NCI-H524 treated with DMSO at 0.1 percent for 48 hours (cell line): ENCODE measurements around the gene PACS2.

ENCODE experiments used
- DNase-seq: peaks from one replicate; lab custom pipeline; 2025; lab: John Stamatoyannopoulos, UW

The PACS2 gene

GRCh38 chr14:105388110-105388951 lies 73.8 kb downstream of the PACS2 start:
- no peak for DNase-seq

DNA sequence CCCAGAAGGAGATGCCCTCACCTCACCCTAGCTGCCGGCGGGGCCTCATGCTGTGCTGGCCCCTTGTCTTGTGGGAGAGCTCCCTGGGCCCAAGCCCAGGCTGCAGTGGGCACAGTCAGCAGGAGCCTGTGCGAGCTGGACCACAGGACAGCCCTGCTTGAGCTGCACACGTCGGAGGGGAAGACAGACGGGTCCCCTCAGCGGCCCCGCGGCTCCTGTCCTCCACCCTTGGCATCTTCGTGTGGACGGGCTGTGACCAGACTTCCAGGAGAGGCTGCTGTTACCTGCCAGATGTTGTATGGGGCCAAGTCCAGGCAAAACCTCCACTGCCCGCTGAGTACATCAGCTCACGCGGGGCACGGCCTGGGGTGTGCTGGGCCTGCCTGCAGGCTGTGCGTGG lies 74.4 kb downstream of the PACS2 start:
- DNase-seq, result no peak

DNA sequence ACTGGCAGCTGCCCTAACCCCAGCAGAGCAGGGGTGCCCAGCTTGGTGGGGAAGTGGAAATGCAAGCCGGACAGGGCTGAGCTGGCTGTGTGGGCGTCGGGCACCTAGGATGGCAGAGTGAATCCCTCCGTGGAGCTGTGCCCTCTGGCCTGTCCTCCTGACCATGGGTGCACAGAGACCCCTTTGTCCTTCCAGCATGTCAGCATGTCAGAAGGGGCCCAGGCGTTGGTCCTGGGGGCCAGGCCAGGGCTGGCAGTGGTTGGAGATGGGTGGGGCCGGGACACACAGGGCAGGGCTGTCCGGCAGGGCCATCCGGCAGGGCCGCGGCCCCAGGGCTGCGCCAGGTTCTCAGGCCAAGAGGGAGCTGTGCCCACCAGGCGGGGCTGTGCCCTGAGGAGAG lies 75.0 kb downstream of the PACS2 start:
- DNase-seq, result no peak

GRCh38 chr14:105389976-105390848 lies 75.7 kb downstream of the PACS2 start:
- DNase-seq, result no peak

DNA sequence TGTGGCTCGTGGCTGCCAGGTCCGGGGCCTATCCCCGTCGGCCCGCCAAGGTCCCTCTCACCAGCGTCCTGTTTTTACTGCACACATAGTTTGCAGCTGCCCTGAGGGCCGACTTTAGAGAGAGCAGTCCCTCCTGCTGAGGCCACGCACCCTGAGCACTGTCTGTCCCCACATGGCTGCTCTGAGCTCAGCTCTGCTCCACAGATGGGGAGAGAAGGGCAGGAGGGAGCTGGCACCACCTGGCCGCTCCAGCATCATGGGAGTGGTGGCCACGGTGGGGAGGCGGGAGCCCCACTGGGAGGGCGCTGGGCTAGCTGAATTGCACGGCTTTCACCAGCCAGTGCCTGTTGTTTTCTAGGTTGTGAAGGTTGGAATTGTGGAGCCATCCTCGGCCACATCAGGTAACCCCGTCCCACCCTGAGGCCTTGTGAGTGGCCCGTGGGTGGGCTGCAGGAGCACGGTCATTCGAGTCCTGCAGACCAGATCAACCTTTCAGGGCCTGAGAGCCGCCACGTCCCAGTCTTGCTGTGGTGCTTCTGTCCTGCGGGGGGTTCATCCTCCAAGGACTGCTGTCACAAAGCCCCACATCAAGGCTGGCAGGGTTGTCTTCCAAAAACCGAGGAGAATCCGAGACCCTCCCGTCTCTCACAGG lies 76.4 kb downstream of the PACS2 start:
- DNase-seq, result no peak

- DNase-seq, result no peak
Observed at GRCh38 chr14:105391541-105391940, 77.0 kb downstream of the PACS2 start.

DNA sequence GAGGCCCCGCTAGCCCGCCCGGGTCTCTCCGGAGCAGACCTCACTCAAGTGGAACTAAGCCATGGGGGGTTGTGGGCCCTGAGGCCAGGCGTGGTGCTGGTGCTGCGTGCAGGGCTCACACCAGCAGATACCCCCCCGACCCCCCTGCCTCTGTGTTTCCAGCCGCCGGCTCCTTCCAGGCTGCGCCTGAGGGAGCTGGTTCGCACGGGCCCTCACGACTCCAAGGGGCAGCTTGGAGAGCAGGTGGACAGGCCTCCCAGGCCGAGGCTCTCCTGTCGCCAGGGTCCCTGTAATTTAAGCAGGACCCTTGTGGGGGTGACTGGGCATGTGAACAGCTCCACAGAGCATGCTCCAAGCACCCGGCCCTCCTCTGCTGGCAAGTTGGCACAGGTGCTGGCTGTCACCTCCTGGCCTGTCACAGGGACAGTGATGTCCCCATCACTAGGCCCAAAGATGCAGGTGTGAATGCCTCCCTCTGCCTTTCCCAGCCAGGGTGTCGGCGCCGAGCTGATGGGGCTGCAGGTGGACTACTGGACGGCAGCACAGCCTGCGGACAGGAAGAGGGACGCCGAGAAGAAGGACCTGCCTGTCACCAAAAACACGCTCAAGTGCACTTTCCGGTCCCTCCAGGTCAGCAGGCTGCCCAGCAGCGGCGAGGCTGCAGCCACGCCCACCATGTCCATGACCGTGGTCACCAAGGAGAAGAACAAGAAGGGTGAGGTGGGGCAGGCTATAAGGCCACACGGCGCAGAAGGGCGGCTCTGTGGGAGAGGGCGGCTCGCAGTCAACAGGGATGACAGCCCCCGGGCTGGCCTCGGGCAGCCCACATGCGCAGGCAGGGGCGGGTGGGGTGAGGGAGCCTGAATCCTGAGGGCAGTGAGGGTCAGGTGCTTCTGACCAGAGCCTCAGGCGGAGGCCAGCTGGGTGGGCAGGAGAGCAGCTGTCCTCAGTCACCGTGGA lies 77.9 kb downstream of the PACS2 start:
- DNase-seq, result no peak

GRCh38 chr14:105393151-105393550 lies 78.6 kb downstream of the PACS2 start:
- DNase-seq, result no peak

GRCh38 chr14:105394714-105395537 lies 80.4 kb downstream of the PACS2 start:
- DNase-seq, result no peak

GRCh38 chr14:105395538-105395854 lies 80.9 kb downstream of the PACS2 start:
- no peak for DNase-seq

DNA sequence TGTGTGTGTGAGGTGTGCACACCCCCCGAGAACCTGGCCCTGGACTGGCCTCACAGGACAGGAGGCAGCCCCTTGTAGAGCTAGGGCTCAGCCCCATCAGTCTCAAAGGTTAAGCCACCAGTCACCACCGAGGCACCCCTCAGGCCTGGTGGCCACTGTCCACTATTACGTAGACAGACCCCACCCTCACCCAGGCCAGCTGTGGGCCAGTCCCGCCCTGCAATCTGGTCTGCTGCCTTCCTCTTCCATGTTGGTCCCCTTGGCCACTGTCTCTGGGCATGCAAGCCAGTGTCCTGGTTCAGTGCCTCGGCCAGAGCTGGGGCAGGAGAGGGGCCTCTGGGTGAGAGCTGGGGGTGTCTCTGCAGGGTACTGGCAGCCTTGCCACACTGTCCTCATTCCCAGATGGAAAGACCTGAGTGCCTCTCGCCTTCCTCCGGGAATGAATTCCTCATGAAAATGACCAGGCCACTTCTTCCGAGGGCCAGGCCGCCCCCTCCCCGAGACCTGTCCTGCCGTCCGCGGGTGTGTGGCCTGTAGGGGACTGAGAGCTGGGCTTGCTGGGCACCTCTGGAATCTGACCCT lies 82.9 kb downstream of the PACS2 start:
- DNase-seq, result no peak

DNA sequence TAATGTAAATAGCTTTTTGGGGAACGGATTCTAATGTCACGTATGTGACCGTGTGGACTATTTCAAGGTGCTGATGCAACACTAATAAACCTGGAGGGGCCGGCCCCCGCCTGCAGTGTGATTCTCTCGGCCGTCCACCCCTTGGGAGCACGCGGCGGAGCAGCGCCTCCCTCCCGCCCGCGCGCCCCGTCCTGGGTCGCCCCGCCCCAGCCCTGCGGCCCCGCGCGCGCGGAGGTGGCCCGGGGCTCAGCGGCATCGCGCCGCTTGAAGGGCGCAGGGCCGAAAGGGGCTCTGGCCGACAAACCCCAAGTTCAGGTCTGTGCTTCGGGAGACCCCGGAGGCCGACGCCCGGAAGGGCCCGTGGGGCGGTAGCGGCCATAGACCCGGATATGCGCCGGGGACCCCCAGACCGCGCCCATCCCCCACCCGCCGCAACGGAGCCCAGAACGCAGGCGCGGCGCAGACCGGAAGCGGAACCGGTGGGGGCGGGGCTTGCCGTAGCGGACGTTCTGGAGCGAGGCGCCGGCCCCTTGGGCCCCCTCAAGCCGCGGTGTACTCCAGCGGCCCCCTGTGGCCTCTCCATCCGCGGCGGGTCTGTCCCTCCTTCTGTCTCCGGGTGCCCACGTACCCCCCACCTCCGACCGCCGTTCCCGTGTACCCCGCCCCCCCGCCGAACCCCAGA lies 83.6 kb downstream of the PACS2 start, which contains the start of gene TEX22:
Gene TEX22, plus strand, starts transcription at position 495 of the 682 bp plus-strand sequence. CDS start 803 bp downstream, outside the sequence.
- DNase-seq, result peak; percentile 68

- DNase-seq, result no peak
Observed at GRCh38 chr14:105398726-105399465, 84.3 kb downstream of the PACS2 start.

- DNase-seq, result no peak
Observed at GRCh38 chr14:105399466-105399775, 84.9 kb downstream of the PACS2 start.

DNA sequence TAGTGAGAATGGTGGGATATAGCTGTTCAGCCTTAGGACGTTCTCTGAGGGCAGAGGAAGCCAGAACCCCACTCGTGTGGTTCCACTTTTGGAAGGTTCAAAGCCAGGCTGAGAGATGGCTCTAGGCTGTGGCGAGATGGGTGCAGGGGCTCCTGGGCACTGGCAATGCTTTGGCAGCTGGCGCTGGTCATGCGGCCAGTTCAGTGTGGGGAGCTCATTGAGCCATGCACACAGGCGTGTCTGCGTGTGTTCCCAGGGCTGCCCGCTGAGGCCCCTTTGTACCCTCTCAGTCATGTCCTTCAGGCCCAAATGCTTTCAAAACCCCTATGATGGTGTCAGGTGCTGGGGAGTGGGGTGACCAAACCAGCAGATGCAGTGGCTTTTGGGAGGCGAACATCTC lies 85.5 kb downstream of the PACS2 start:
- DNase-seq, result no peak

- no peak for DNase-seq
Observed at GRCh38 chr14:105401699-105402098, 87.2 kb downstream of the PACS2 start.

GRCh38 chr14:105408592-105408991 lies 94.0 kb downstream of the PACS2 start:
- DNase-seq, result no peak

DNA sequence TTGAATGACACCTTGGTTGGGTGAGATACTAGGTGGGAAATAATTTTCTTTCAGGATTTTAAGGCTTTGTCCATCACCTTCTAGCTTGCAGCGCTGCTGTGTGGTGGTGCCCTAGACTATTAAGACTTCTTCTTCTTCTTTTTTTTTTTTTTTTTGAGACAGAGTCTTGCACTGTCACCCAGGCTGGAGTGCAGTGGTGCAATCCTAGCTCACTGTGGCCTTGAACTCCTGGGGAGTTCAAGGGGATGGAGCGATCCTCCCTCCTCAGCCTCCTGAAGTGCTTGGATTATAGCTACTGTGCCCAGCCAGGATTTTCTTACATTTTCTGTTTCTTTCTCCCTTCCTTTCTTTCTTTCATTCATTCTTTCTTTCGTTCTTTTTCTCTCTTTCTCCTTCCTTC lies 94.8 kb downstream of the PACS2 start:
- DNase-seq, result no peak

- DNase-seq, result no peak
Observed at GRCh38 chr14:105410642-105411016, 96.1 kb downstream of the PACS2 start.
